Neutrophil (primary cell): ENCODE data around the gene TRIAP1.

ENCODE experiments used
- H3K27ac ChIP-seq: fragments of 200-600 bp; sonication (generic); 2 replicates; pipeline ENCODE4 v1.5.1; 2016; ENCODE audit warnings: mild to moderate bottlenecking, moderate library complexity
- H3K27me3 ChIP-seq: fragments of 200-600 bp; sonication (generic); 2 replicates; pipeline ENCODE4 v1.6.0; 2016; ENCODE audit warnings: mild to moderate bottlenecking
- H3K36me3 ChIP-seq: fragments of 200-600 bp; sonication (generic); 2 replicates; pipeline ENCODE4 v1.5.1; 2017
- H3K4me1 ChIP-seq, 2 experiments: fragments of 200-600 bp in 1 of 2; sonication (generic) in 1 of 2; 1 replicate in 1 of 2; 2 replicates in 1 of 2; pipeline versions ENCODE4 v1.5.1 to v1.6.1; 2013 to 2016; ENCODE audit warnings: low read depth in 1 of 2, low read length in 1 of 2, mild to moderate bottlenecking in 1 of 2, moderate library complexity in 1 of 2; ENCODE audit not compliant: control insufficient read depth in 1 of 2, insufficient read depth in 1 of 2
- H3K4me3 ChIP-seq, 2 experiments: fragments of 200-600 bp in 1 of 2; sonication (generic) in 1 of 2; 1 replicate in 1 of 2; 2 replicates in 1 of 2; pipeline ENCODE4 v1.5.1; 2013 to 2016; ENCODE audit warnings: low read depth in 1 of 2, low read length in 1 of 2, mild to moderate bottlenecking in 1 of 2, moderate library complexity in 1 of 2
- H3K9me3 ChIP-seq: fragments of 200-600 bp; sonication (generic); 2 replicates; pipeline ENCODE4 v1.5.1; 2016
- TF ChIP-seq, protein P1 (sequence below): fragments of 200-600 bp; sonication (generic); IDR thresholded peaks from 2 replicates; pipeline ENCODE4 v1.5.1; 2016; ENCODE audit warnings: antibody characterized with exemption

TRIAP1 gene

DNA sequence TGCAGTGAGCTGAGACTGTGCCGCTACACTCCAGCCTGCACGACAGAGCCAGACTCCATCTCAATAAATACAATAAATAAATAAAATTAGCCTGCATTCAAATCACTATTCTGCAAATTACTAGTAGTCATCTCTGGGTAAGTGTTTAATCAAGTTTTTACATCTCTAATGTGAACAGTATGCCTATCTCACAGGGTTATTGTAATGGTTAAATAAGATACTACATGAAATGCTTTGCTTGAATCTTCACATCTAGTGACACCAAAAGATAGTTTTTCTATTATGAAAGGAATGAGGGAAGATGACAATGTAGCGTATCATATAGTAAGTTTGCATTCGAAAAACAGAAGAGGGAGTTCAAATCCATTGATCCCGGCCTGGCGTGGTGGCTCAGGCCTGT, 21.3 kb upstream of the TRIAP1 start:
- H3K9me3 ChIP-seq, result no peaks in the 10 kb centered on the region
- peak overlapping the region in 1 of 2 experiments; percentile 79 for H3K4me3 ChIP-seq
- no peaks in the 10 kb centered on the region for H3K27me3 ChIP-seq
- H3K4me1 ChIP-seq, result peaks cover 31 to 36% of the 10 kb centered on the region in 2 experiments
- peaks cover 47% of the 10 kb centered on the region for H3K36me3 ChIP-seq
- peak overlapping the region; percentile 92 for H3K27ac ChIP-seq
- TF ChIP-seq, protein P1, sequence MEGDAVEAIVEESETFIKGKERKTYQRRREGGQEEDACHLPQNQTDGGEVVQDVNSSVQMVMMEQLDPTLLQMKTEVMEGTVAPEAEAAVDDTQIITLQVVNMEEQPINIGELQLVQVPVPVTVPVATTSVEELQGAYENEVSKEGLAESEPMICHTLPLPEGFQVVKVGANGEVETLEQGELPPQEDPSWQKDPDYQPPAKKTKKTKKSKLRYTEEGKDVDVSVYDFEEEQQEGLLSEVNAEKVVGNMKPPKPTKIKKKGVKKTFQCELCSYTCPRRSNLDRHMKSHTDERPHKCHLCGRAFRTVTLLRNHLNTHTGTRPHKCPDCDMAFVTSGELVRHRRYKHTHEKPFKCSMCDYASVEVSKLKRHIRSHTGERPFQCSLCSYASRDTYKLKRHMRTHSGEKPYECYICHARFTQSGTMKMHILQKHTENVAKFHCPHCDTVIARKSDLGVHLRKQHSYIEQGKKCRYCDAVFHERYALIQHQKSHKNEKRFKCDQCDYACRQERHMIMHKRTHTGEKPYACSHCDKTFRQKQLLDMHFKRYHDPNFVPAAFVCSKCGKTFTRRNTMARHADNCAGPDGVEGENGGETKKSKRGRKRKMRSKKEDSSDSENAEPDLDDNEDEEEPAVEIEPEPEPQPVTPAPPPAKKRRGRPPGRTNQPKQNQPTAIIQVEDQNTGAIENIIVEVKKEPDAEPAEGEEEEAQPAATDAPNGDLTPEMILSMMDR, result no peak

DNA sequence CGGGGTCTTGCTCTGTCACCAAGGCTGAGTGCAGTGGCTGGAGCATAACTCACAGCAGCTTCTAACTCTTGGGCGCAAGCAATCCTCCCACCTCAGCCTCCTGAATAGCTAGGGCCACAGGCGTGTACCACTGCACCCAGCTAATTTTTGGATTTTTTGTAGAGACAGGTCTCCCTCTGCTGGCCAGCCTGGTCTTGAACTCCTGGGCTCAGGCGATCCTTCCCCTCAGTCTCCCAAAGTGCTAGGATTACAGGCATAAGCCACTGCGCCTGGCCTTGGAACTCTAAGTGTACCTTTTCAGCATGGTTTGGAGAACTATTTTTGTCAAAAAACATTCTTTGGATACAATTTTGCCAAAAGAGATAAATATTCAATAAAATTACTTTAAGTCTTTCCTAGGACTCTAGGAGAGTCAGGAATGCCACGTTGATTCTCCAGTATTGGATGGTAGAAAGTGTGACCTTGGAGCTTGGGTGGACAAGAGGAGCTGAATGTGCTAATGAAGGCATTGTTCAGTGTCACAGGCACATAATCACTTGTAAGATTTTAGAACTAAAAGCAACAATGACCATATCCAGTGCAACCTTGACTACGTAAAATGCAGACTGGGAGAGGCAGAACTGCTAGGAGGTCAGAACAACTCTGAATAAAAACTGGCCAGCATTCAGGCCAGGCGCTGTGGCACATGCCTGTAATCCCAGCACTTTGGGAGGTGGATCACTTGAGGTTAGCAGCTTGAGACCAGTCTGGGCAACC, 20.6 kb upstream of the TRIAP1 start:
- TF ChIP-seq, protein P1, result no peak
- Histone ChIP-seq H3K27ac (peak overlapping the region; percentile 92), H3K9me3 (no peaks in the 10 kb centered on the region), H3K4me1 (peaks cover 31 to 36% of the 10 kb centered on the region in 2 experiments), H3K36me3 (peaks cover 54% of the 10 kb centered on the region), H3K27me3 (no peaks in the 10 kb centered on the region), H3K4me3 (no peak overlapping the region)

DNA sequence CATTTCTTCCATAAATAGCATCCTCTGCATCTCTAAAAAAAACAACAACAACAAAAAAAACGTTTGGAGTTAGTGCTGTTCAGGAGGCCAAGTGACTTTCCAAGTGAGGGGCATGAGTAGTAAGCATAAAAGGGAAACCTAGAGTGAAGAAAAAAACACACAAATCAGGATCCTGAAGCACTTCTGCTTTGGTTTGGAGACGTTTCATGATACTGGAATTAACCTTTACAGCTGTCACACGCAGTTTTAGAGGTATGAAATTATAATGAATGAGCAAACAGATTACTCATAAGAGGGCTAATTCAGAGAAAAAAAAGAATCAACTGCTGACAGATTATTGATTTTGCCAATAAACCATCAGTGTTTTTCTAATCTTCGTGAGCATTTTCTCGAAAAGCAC, 19.6 kb upstream of the TRIAP1 start:
- TF ChIP-seq, protein P1, result no peak
- H3K27ac ChIP-seq, result no peak overlapping the region
- no peaks in the 10 kb centered on the region for H3K27me3 ChIP-seq
- H3K9me3 ChIP-seq, result no peaks in the 10 kb centered on the region
- H3K4me3 ChIP-seq, result no peak overlapping the region
- peaks cover 31 to 36% of the 10 kb centered on the region in 2 experiments for H3K4me1 ChIP-seq
- peaks cover 63% of the 10 kb centered on the region for H3K36me3 ChIP-seq

DNA sequence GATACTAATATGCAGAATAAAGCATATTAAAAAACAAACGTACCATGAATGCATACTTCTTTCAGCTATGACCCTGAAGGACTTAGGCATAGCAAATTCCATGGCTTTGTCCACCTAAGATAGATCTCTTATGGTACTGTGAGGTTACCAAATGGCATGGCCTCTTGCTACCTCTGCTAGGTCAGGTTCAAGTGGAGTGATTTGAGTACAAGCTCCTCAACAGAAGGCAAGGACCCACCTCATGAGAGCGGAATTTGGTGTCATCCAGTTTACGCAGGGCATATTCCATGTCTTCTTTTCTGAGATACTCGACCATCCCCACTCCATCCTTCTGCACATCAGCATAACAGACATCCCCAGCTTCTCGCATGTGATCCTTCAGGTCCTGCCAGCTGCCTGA, 17.5 kb upstream of the TRIAP1 start:
- peaks cover 84% of the 10 kb centered on the region for H3K36me3 ChIP-seq
- TF ChIP-seq, protein P1, result no peak

DNA sequence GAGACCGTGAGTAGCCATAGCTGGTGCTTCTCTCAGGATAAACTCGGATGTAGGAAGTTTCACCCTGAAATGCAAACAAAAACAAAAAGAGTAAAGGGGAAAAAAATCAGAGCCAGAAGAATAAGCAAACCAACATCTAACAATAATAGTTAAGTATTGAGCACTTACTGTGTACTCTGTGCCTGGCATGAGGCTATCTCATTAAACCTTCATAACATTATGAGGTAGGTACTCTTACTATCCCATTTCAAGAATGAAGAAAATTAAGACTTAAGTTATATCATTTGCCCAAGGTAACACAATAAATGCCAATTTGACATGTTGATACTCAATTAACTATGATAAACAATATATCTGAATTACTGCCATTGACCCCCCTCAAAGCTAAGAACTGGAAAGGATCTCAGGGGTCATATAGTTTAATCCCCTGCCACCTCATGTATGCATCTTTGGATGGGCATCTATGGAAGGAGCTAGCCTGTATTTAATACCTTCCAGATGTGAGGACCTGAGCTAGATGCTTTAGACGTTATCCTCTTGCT, 16.0 kb upstream of the TRIAP1 start:
- TF ChIP-seq, protein P1, result no peak
- H3K36me3 ChIP-seq, result peaks cover 97% of the 10 kb centered on the region
- H3K27ac ChIP-seq, result no peak overlapping the region
- H3K4me3 ChIP-seq, result no peak overlapping the region
- H3K4me1 ChIP-seq, result peaks cover 11 to 13% of the 10 kb centered on the region in 2 experiments
- no peaks in the 10 kb centered on the region for H3K27me3 ChIP-seq
- H3K9me3 ChIP-seq, result no peaks in the 10 kb centered on the region

More for the DNA sequence above, 17.5 kb upstream of the TRIAP1 start:
- Histone ChIP-seq H3K27ac (no peak overlapping the region), H3K4me3 (no peak overlapping the region), H3K4me1 (peaks cover 24 to 28% of the 10 kb centered on the region in 2 experiments), H3K9me3 (no peaks in the 10 kb centered on the region), H3K27me3 (no peaks in the 10 kb centered on the region)
